ENCODE measurements around the gene DUSP15. TPM values are rescaled to one million over a fixed set of nuclear protein-coding genes. Genes with fewer than 3 reads are reported as not detected.
A peak's percentile ranks its signal among the peaks of the same experiment; 100 is the strongest.

The DUSP15 gene
- total RNA-seq, 5 donors from 2014 or later (not counting 1 experiment from before 2014, with no cell fraction given), result not detected

DNA sequence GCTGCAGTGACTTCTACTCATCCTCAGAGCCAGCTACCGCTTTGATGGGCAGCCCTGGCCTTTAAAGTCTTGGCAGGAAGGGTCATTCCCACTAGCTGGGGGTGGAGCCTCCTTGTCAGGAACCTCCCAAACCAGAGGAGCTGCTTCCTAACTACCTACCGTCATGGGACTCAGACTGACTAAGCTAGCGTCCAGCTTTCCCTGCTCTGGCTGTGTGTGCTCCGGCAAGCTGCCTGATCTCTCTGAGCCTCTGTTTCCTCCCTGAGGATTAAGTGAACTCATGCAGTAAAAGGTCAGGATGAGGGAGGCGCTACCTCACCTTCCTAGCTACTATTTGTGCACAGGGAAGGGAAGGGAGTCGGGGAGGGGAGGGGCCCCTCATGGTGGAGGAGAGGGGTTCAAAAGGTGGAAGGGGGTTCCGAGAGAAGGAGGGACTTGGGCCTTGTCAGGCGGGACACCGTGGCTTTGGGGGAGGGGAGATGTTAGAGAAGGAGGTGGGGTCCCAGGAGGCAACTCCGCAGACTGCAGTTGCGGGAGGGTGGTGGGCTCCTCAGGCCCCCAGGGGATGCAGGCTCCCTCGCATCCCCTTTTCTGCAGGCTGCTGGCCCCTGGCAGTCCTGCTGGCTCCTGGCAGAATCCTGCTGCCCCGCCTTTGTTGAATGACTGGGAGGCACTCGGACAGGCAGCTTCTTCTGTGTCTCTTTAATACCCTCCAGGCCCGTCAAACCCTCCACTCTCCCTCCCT, 9.8 kb downstream of the DUSP15 start:
- H3K27ac ChIP-seq (ENCODE audit: low read length), result no peak overlapping the region
- DNase-seq (no peak), ATAC-seq (replicated peaks in 1 of 4) (no peak)
- peak overlapping the region; percentile 9 to 84 (median 39) for H3K4me3 Mint-ChIP-seq
- H3K27me3 ChIP-seq (replicated peaks in 1 of 2; ENCODE audit: control insufficient read depth in 2 of 2, extremely low read depth in 1 of 2, insufficient read depth in 2 of 2, low read length in 1 of 2), result peaks cover 0 to 56% of the 10 kb centered on the region in 2 experiments
- ChIA-PET POLR2A (interaction anchor here (0.7 kb wide), 2 partner anchors 13 to 110 kb away, joined by 3 to 4 read pairs; no protein-coding TSS in a partner anchor), CTCF (interaction anchor here in 1 of 2 donors (1.0 to 1.6 kb wide), 3 partner anchors 12 to 91 kb away, joined by 3 to 4 read pairs (median 3); partner anchors contain the start of gene PDRG1)
- no peaks in the 10 kb centered on the region for H3K36me3 ChIP-seq (ENCODE audit: control insufficient read depth in 2 of 2, extremely low read depth in 1 of 2, insufficient read depth in 1 of 2, low read length in 1 of 2)
- no peak overlapping the region for H3K27ac Mint-ChIP-seq
- H3K4me3 ChIP-seq (ENCODE audit: control insufficient read depth in 1 of 2, extremely low read depth in 1 of 2, low read length in 1 of 2), result peak overlapping the region; percentile 29 to 69
- no peaks in the 10 kb centered on the region for H3K9me3 ChIP-seq
- H3K36me3 Mint-ChIP-seq, result no peaks in the 10 kb centered on the region
- peaks cover 11 to 15% (median 12%) of the 10 kb centered on the region in 3 donors for H3K4me1 Mint-ChIP-seq
- 51% methylated on average over 9 of the region's 15 CpGs for WGBS (ENCODE audit: insufficient coverage)
- peaks cover 3 to 19% of the 10 kb centered on the region in 2 experiments for H3K4me1 ChIP-seq (ENCODE audit: control insufficient read depth in 1 of 2, extremely low read depth in 1 of 2, insufficient read depth in 2 of 2, low read length in 2 of 2)
- H3K9me3 Mint-ChIP-seq, result no peaks in the 10 kb centered on the region
- peaks cover 5 to 30% of the 10 kb centered on the region in 2 donors for H3K27me3 Mint-ChIP-seq

DNA sequence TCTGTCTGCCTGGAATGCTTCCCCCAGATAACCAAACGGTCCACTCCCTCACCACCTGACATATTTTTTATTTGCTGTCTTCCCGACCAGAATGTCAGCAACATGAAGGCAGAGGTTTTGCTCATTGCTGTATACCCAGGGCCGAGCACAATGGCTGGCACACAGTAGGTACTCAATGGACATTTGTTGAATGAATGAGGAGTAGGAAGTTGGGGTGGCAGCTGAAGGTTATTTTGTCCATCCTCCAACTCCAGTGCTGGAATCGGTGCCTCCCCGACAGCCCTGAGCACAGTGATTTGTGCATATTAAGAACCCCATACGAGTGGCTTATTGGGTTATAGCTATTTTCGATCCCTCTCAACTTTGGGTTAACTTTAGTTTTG, 10.3 kb downstream of the DUSP15 start:
- Mint-ChIP-seq H3K36me3 (no peaks in the 10 kb centered on the region), H3K4me1 (peaks cover 11 to 15% (median 12%) of the 10 kb centered on the region in 3 donors), H3K27ac (no peak overlapping the region), H3K4me3 (peak overlapping the region in 2 of 3 donors; percentile 9 to 84), H3K9me3 (no peaks in the 10 kb centered on the region), H3K27me3 (peaks cover 5 to 30% of the 10 kb centered on the region in 2 donors)
- H3K36me3 ChIP-seq (ENCODE audit: control insufficient read depth in 2 of 2, extremely low read depth in 1 of 2, insufficient read depth in 1 of 2, low read length in 1 of 2), result no peaks in the 10 kb centered on the region
- ChIA-PET CTCF (interaction anchor here in 1 of 2 donors (1.0 kb wide), 2 partner anchors 12 to 13 kb away, joined by 3 read pairs; no protein-coding TSS in a partner anchor), POLR2A (interaction anchor here (0.7 kb wide), 2 partner anchors 14 to 110 kb away, joined by 3 to 4 read pairs; no protein-coding TSS in a partner anchor)
- ATAC-seq (replicated peaks in 1 of 4) (no peak), DNase-seq (no peak)
- 90% methylated on average over 3 of the region's 7 CpGs for WGBS (ENCODE audit: insufficient coverage)
- H3K4me3 ChIP-seq (ENCODE audit: control insufficient read depth in 1 of 2, extremely low read depth in 1 of 2, low read length in 1 of 2), result peak overlapping the region in 1 of 2 donors; percentile 69
- peaks cover 3 to 19% of the 10 kb centered on the region in 2 experiments for H3K4me1 ChIP-seq (ENCODE audit: control insufficient read depth in 1 of 2, extremely low read depth in 1 of 2, insufficient read depth in 2 of 2, low read length in 2 of 2)
- no peaks in the 10 kb centered on the region for H3K9me3 ChIP-seq
- H3K27me3 ChIP-seq (replicated peaks in 1 of 2; ENCODE audit: control insufficient read depth in 2 of 2, extremely low read depth in 1 of 2, insufficient read depth in 2 of 2, low read length in 1 of 2), result peaks cover 0 to 59% of the 10 kb centered on the region in 2 experiments
- no peak overlapping the region for H3K27ac ChIP-seq (ENCODE audit: low read length)

DNA sequence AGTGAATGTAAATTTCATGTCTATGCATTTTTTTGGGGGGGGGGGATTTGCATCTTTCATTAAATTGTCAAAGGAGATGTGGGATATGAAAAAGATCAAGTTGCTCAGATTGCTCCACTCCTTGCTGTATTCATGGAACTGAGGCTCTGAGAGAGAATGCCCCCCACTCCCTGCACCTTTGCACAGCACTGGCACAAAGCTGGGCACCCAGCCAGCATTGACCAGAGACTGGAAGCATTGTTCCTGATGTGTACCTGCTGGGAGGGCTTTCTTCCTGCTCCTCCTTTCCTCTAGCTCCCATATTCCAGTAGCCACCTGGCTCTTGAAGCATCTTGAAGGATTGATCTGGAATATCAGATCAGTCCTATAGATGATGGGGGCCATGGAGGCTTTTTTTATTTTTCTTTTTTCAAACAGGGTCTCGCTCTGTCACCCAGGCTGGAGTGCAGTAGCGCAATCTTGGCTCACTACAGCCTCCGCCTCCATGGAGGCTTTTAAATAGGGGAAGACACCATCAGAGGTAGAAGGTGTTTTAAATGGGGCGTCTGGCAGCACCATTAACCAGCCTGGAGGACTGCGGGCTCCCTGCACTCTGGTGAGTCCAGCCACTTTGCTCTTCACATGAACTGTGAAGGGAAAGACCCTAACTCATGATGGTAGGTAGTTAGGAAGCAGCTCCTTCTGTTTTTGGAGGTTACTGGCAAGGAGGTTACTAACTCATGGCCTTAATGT, 10.9 kb downstream of the DUSP15 start:
- ATAC-seq (replicated peaks in 1 of 4), result no peak
- peaks cover 11 to 15% (median 12%) of the 10 kb centered on the region in 3 donors for H3K4me1 Mint-ChIP-seq

DNA sequence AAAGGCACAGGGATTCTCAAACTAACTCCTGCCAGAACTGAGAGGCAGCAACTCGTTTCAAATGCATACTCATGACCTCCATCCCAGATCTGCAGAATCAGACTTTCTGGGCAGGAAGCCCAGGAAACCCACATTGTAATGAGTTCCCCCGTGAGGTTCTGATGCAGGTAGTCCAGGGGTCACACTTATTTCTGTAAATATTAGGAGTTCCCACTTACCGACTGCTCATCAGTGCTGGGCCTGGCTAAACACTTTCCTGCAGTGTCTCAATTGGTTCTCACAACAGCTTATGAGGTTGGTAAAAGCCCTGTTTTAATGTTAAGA, 11.6 kb downstream of the DUSP15 start:
- peaks cover 0 to 61% of the 10 kb centered on the region in 2 experiments for H3K27me3 ChIP-seq (replicated peaks in 1 of 2; ENCODE audit: control insufficient read depth in 2 of 2, extremely low read depth in 1 of 2, insufficient read depth in 2 of 2, low read length in 1 of 2)
- ATAC-seq (replicated peaks in 1 of 4) (no peak), DNase-seq (no peak)
- Mint-ChIP-seq H3K9me3 (no peaks in the 10 kb centered on the region), H3K4me3 (no peak overlapping the region), H3K27ac (no peak overlapping the region), H3K36me3 (no peaks in the 10 kb centered on the region), H3K27me3 (peaks cover 8 to 33% of the 10 kb centered on the region in 2 donors), H3K4me1 (peaks cover 11 to 15% (median 12%) of the 10 kb centered on the region in 3 donors)
- H3K4me3 ChIP-seq (ENCODE audit: control insufficient read depth in 1 of 2, extremely low read depth in 1 of 2, low read length in 1 of 2), result no peak overlapping the region
- WGBS (ENCODE audit: insufficient coverage), result no CpG with 5 or more reads among the region's 3 CpGs
- CTCF ChIA-PET, result interaction anchor here in 1 of 2 donors (0.6 kb wide), 1 partner anchor 72 kb away, joined by 3 read pairs; no protein-coding TSS in a partner anchor
- POLR2A ChIA-PET, result no interaction called here
- H3K36me3 ChIP-seq (ENCODE audit: control insufficient read depth in 2 of 2, extremely low read depth in 1 of 2, insufficient read depth in 1 of 2, low read length in 1 of 2), result no peaks in the 10 kb centered on the region
- H3K9me3 ChIP-seq, result no peaks in the 10 kb centered on the region
- no peak overlapping the region for H3K27ac ChIP-seq (ENCODE audit: low read length)
- H3K4me1 ChIP-seq (ENCODE audit: control insufficient read depth in 1 of 2, extremely low read depth in 1 of 2, insufficient read depth in 2 of 2, low read length in 2 of 2), result peaks cover 3 to 19% of the 10 kb centered on the region in 2 experiments

More for the DNA sequence above, 10.9 kb downstream of the DUSP15 start:
- POLR2A ChIA-PET, result interaction anchor here in 1 of 2 donors (0.7 kb wide), 1 partner anchor 111 kb away, joined by 3 read pairs; no protein-coding TSS in a partner anchor
- Histone ChIP-seq H3K36me3 (ENCODE audit: control insufficient read depth in 2 of 2, extremely low read depth in 1 of 2, insufficient read depth in 1 of 2, low read length in 1 of 2) (no peaks in the 10 kb centered on the region), H3K4me3 (ENCODE audit: control insufficient read depth in 1 of 2, extremely low read depth in 1 of 2, low read length in 1 of 2) (no peak overlapping the region), H3K27ac (ENCODE audit: low read length) (no peak overlapping the region), H3K4me1 (ENCODE audit: control insufficient read depth in 1 of 2, extremely low read depth in 1 of 2, insufficient read depth in 2 of 2, low read length in 2 of 2) (peaks cover 3 to 19% of the 10 kb centered on the region in 2 experiments), H3K27me3 (replicated peaks in 1 of 2; ENCODE audit: control insufficient read depth in 2 of 2, extremely low read depth in 1 of 2, insufficient read depth in 2 of 2, low read length in 1 of 2) (peaks cover 0 to 59% of the 10 kb centered on the region in 2 experiments), H3K9me3 (no peaks in the 10 kb centered on the region)
- Mint-ChIP-seq H3K9me3 (no peaks in the 10 kb centered on the region), H3K27me3 (peaks cover 5 to 30% of the 10 kb centered on the region in 2 donors), H3K27ac (no peak overlapping the region), H3K36me3 (no peaks in the 10 kb centered on the region), H3K4me3 (no peak overlapping the region)
- 90% methylated on average over 2 of the region's 5 CpGs for WGBS (ENCODE audit: insufficient coverage)
- CTCF ChIA-PET, result interaction anchor here in 1 of 2 donors (0.6 to 1.0 kb wide), 3 partner anchors 13 to 72 kb away, joined by 3 read pairs; no protein-coding TSS in a partner anchor
- no peak for DNase-seq

- 72% methylated on average over 8 of the region's 15 CpGs for WGBS (ENCODE audit: insufficient coverage)
- Histone ChIP-seq H3K27me3 (replicated peaks in 1 of 2; ENCODE audit: control insufficient read depth in 2 of 2, extremely low read depth in 1 of 2, insufficient read depth in 2 of 2, low read length in 1 of 2) (peaks cover 0 to 64% of the 10 kb centered on the region in 2 experiments), H3K4me3 (ENCODE audit: control insufficient read depth in 1 of 2, extremely low read depth in 1 of 2, low read length in 1 of 2) (no peak overlapping the region), H3K27ac (ENCODE audit: low read length) (no peak overlapping the region), H3K9me3 (no peaks in the 10 kb centered on the region), H3K36me3 (ENCODE audit: control insufficient read depth in 2 of 2, extremely low read depth in 1 of 2, insufficient read depth in 1 of 2, low read length in 1 of 2) (no peaks in the 10 kb centered on the region), H3K4me1 (ENCODE audit: control insufficient read depth in 1 of 2, extremely low read depth in 1 of 2, insufficient read depth in 2 of 2, low read length in 2 of 2) (peaks cover 3 to 19% of the 10 kb centered on the region in 2 experiments)
- ChIA-PET POLR2A (no interaction called here), CTCF (interaction anchor here in 1 of 2 donors (0.7 kb wide), 1 partner anchor 431 kb away, joined by 3 read pairs; no protein-coding TSS in a partner anchor)
- Mint-ChIP-seq H3K27me3 (peaks cover 9 to 34% of the 10 kb centered on the region in 2 donors), H3K27ac (no peak overlapping the region), H3K36me3 (no peaks in the 10 kb centered on the region), H3K9me3 (no peaks in the 10 kb centered on the region), H3K4me3 (no peak overlapping the region), H3K4me1 (peaks cover 11 to 15% (median 12%) of the 10 kb centered on the region in 3 donors)
- DNase-seq (no peak), ATAC-seq (replicated peaks in 1 of 4) (no peak)
These were observed 12.2 kb downstream of the DUSP15 start for GRCh38 chr20:31857861-31858759.
